GM12878 (cell line): Measurements from ENCODE around the gene DNAH9. TPM values are rescaled to one million over a fixed set of nuclear protein-coding genes. Genes with fewer than 3 reads are reported as not detected.

ENCODE experiments used
- ATAC-seq: fragments of 200-7000 bp; cut with Tn5 transposase; 3 replicates; pipeline ENCODE4 v1.9.1; 2020; ENCODE audit warnings: mild to moderate bottlenecking, moderate library complexity
- BruUV-seq: library from RNA; stranded (reverse); fragments of 400-500 nt; replicated peaks from 2 replicates; lab custom pipeline; 2021; lab: Mats Ljungman, UMichigan
- CTCF ChIA-PET: fragments of 300-600 bp; sonication (Branson Sonifier 250); formaldehyde crosslinking; extraction: SDS; loops from one replicate; lab custom pipeline; 2021; ENCODE audit warnings: inconsistent platforms; lab: Yijun Ruan, JAX
- POLR2A ChIA-PET: fragments of 350-600 bp; formaldehyde crosslinking; extraction: SDS; loops from one replicate; lab custom pipeline; 2021; ENCODE audit warnings: inconsistent platforms; lab: Charles Lee
- RAD21 ChIA-PET: fragments of 300-600 bp; sonication (Branson Sonifier 250); formaldehyde crosslinking; loops from one replicate; lab custom pipeline; 2023; ENCODE audit warnings: antibody characterized with exemption; ENCODE audit not compliant: unreplicated experiment; lab: Charles Lee
- SMC1A ChIA-PET: fragments of 300-600 bp; sonication (Branson Sonifier 250); formaldehyde crosslinking; loops from one replicate; lab custom pipeline; 2023; ENCODE audit not compliant: unreplicated experiment, uncharacterized antibody; lab: Charles Lee
- DNase-seq: peaks from one replicate; pipeline ENCODE4 v3.0.0-alpha.2; 2011; ENCODE audit warnings: low read depth, low spot score
- FAIRE-seq: peaks from 3 replicates; lab custom pipeline; 2011; peaks lifted over from hg19 to GRCh38; lab: Jason Lieb, UNC
- H2AFZ ChIP-seq: 2 replicates; pipeline ENCODE4 v1.6.0; 2011; ENCODE audit warnings: low read depth, low read length, control low read depth; ENCODE audit not compliant: control insufficient read depth
- H3K27ac ChIP-seq: 2 replicates; pipeline ENCODE4 v1.5.1; 2011; ENCODE audit warnings: control low read depth; ENCODE audit not compliant: control insufficient read depth, insufficient read depth
- H3K27me3 ChIP-seq, 2 experiments: replicated peaks in 1 of 2; 2 replicates each; pipeline versions ENCODE4 v1.6.0 to v1.6.1; 2011; ENCODE audit warnings: low read length in 1 of 2; ENCODE audit not compliant: control insufficient read depth in 2 of 2, insufficient read depth in 2 of 2
- H3K36me3 ChIP-seq, 2 experiments: 2 replicates each; pipeline ENCODE4 v1.5.1; 2011; ENCODE audit warnings: low read length in 1 of 2; ENCODE audit not compliant: control insufficient read depth in 2 of 2, insufficient read depth in 2 of 2
- H3K4me1 ChIP-seq: 2 replicates; pipeline ENCODE4 v1.6.1; 2011; ENCODE audit warnings: mild to moderate bottlenecking, low read length, moderate library complexity, mixed read lengths; ENCODE audit not compliant: control insufficient read depth, insufficient read depth
- H3K4me2 ChIP-seq: 2 replicates; pipeline ENCODE4 v1.6.0; 2011; ENCODE audit warnings: control low read depth; ENCODE audit not compliant: control insufficient read depth, insufficient read depth
- H3K4me3 ChIP-seq: fragments of 200-600 bp; sonication (generic); 2 replicates; pipeline ENCODE4 v1.5.1; 2016
- H3K79me2 ChIP-seq: 2 replicates; pipeline ENCODE4 v1.6.0; 2011; ENCODE audit warnings: low read length; ENCODE audit not compliant: control insufficient read depth, insufficient read depth
- H3K9ac ChIP-seq: 2 replicates; pipeline ENCODE4 v1.8.0; 2011; ENCODE audit warnings: low read length, control low read depth, mixed read lengths; ENCODE audit not compliant: control insufficient read depth, insufficient read depth
- H3K9me3 ChIP-seq: replicated peaks from 3 replicates; pipeline ENCODE4 v1.5.1; 2011; ENCODE audit warnings: mild to moderate bottlenecking, low read length; ENCODE audit not compliant: control insufficient read depth, insufficient read depth
- H4K20me1 ChIP-seq: 2 replicates; pipeline ENCODE4 v1.6.0; 2011; ENCODE audit not compliant: control insufficient read depth, insufficient read depth
- CREM ChIP-seq: IDR thresholded peaks from 2 replicates; pipeline ENCODE4 v1.6.1; 2014; ENCODE audit warnings: antibody characterized with exemption, low read depth
- DPF2 ChIP-seq: fragments of 450-650 bp; IDR thresholded peaks from 2 replicates; pipeline ENCODE4 v1.6.1; 2017; ENCODE audit warnings: mild to moderate bottlenecking
- HDAC2 ChIP-seq: fragments of 200-600 bp; sonication (generic); IDR thresholded peaks from 2 replicates; pipeline ENCODE4 v1.6.1; 2017
- IKZF2 ChIP-seq, 2 experiments: fragments of 450-650 bp; IDR thresholded peaks; 2 replicates each; pipeline ENCODE4 v1.6.1; 2017; ENCODE audit warnings: mild to moderate bottlenecking in 2 of 2, moderate library complexity in 2 of 2
- MYB ChIP-seq: fragments of 150-350 bp; IDR thresholded peaks from 2 replicates; pipeline ENCODE4 v1.6.1; 2014; ENCODE audit warnings: mild to moderate bottlenecking, low read depth, low read length, borderline replicate concordance
- NFYA ChIP-seq: IDR thresholded peaks from 2 replicates; pipeline ENCODE4 v1.6.1; 2011; ENCODE audit warnings: low read depth, mild to moderate bottlenecking, low read length, improper control_type of control experiment, borderline replicate concordance
- PAX8 ChIP-seq: fragments of 450-650 bp; IDR thresholded peaks from 2 replicates; pipeline ENCODE4 v1.6.1; 2017; ENCODE audit warnings: mild to moderate bottlenecking, moderate library complexity
- RELB ChIP-seq: fragments of 450-650 bp; IDR thresholded peaks from 2 replicates; pipeline ENCODE4 v1.6.1; 2017; ENCODE audit warnings: low read depth, mild to moderate bottlenecking, moderate library complexity
- SIN3A ChIP-seq: IDR thresholded peaks from 2 replicates; pipeline ENCODE4 v1.6.1; 2012; ENCODE audit warnings: low read depth, low read length, improper control_type of control experiment
- SMC3 ChIP-seq: IDR thresholded peaks from 2 replicates; pipeline ENCODE4 v1.6.1; 2011; ENCODE audit warnings: low read length, improper control_type of control experiment, borderline replicate concordance
- SPI1 ChIP-seq: IDR thresholded peaks from 2 replicates; pipeline ENCODE4 v1.6.1; 2011; ENCODE audit warnings: low read depth, mild to moderate bottlenecking, low read length, moderate library complexity, borderline replicate concordance; ENCODE audit not compliant: insufficient read depth
- SUPT20H ChIP-seq: IDR thresholded peaks from 2 replicates; pipeline ENCODE4 v1.6.1; 2011; ENCODE audit warnings: low read depth, mild to moderate bottlenecking, low read length, moderate library complexity, borderline replicate concordance; ENCODE audit not compliant: control insufficient read depth
- TBL1XR1 ChIP-seq: IDR thresholded peaks from 2 replicates; pipeline ENCODE4 v1.6.1; 2012; ENCODE audit warnings: low read depth, low read length, improper control_type of control experiment
- ZNF384 ChIP-seq: IDR thresholded peaks from 2 replicates; pipeline ENCODE4 v1.6.1; 2012; ENCODE audit warnings: low read depth, mild to moderate bottlenecking, low read length, improper control_type of control experiment, borderline replicate concordance
- ZNF592 ChIP-seq: fragments of 450-650 bp; IDR thresholded peaks from 2 replicates; pipeline ENCODE4 v1.6.1; 2017; ENCODE audit warnings: mild to moderate bottlenecking, moderate library complexity
- WGBS: methylation state at CpG from one replicate; pipeline ENCODE4 v1.1.6; 2016; ENCODE audit warnings: low lambda C conversion rate; ENCODE audit not compliant: insufficient replicate concordance, insufficient coverage; ENCODE audit errors: missing lambda C conversion rate; 5-methylcytosine and 5-hydroxymethylcytosine counted together
- in situ Hi-C: fragments of 300-500 bp; cut with MboI; formaldehyde crosslinking; loops from 9 replicates; pipeline ENCODE4 v1.14.3; 2018; ENCODE audit warnings: mixed read lengths
- intact Hi-C: fragments of 100-400 bp; cut with micrococcal nuclease; formaldehyde crosslinking; loops from one replicate; pipeline ENCODE4 v1.14.2; 2022; ENCODE audit not compliant: unreplicated experiment
- polyA plus RNA-seq, 11 experiments: library from polyadenylated mRNA; depleted of rRNA in 4 of 11; unstranded in 6 of 11; stranded (reverse) in 5 of 11; fragments of >200 nt; fragmentation: Nextera tagmentation in 4 of 11; fragmentation: Illumina TruSeq in 1 of 11; extraction: Ambion mirVana in 4 of 11; extraction: Trizol in 1 of 11; gene quantifications; 1 replicate in 1 of 11; 2 replicates in 10 of 11; pipeline versions ENCODE4 v1.2.1 to v1.2.3, GENCODE V29; 2011 to 2016; ENCODE audit warnings: inconsistent platforms in 2 of 11, missing spikeins in 2 of 11, low read depth in 1 of 11
- total RNA-seq, 4 experiments: library from RNA; depleted of rRNA in 3 of 4; stranded (reverse); fragments of >200 nt in 3 of 4; fragmentation: Illumina TruSeq in 1 of 4; extraction: Trizol in 1 of 4; gene quantifications; 2 replicates each; pipeline versions ENCODE4 v1.2.1 to v1.2.3, GENCODE V29; 2013 to 2021
- TF ChIP-seq, protein P1 (sequence below): IDR thresholded peaks from 2 replicates; pipeline ENCODE4 v1.6.1; 2012; ENCODE audit warnings: low read depth, low read length, improper control_type of control experiment

Gene DNAH9
- total and polyA plus RNA-seq, 10 of the 15 experiments (the other 5 are each of a cell fraction or from before 2014, with no cell fraction given) = 0.10 to 0.40 (median 0.19) TPM; not detected in 7

DNA sequence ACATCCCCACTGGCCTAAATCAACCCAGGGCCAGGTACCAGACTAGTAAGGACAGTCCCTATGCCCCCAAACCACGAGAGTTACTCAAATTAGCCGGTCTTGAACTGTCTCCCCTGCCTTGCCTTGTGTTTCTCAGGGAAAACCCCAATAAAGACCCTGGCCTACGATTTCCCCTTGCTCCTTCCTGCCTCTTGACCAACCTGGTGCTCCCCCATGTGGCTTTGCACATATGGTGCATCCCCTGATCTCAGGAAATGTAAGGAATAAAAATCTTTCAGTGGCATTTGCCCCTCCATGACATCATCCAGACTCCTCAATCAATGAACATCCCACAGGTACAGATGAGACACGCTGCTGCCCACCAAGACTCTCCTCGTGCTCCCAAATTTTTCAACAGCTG is 311.1 kb downstream of the DNAH9 start (continued):
- no peak for TF ChIP-seq RELB
- TF ChIP-seq NFYA = no peak
- no peak for TF ChIP-seq PAX8
- no peak for TF ChIP-seq SUPT20H
- TF ChIP-seq, protein P1, sequence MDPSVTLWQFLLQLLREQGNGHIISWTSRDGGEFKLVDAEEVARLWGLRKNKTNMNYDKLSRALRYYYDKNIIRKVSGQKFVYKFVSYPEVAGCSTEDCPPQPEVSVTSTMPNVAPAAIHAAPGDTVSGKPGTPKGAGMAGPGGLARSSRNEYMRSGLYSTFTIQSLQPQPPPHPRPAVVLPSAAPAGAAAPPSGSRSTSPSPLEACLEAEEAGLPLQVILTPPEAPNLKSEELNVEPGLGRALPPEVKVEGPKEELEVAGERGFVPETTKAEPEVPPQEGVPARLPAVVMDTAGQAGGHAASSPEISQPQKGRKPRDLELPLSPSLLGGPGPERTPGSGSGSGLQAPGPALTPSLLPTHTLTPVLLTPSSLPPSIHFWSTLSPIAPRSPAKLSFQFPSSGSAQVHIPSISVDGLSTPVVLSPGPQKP = no peak

- Histone ChIP-seq H3K4me1 (no peaks in the 10 kb centered on the region), H3K4me2 (no peak overlapping the region), H3K79me2 (no peaks in the 10 kb centered on the region), H3K27ac (no peak overlapping the region), H2AFZ (no peak overlapping the region), H3K27me3 (no peaks in the 10 kb centered on the region), H3K4me3 (no peak overlapping the region), H4K20me1 (no peaks in the 10 kb centered on the region), H3K9ac (no peak overlapping the region), H3K9me3 (no peaks in the 10 kb centered on the region; the same call in 2 of the 3 replicates), H3K36me3 (no peaks in the 10 kb centered on the region)
- ATAC-seq (no peak), FAIRE-seq (no peak), DNase-seq (no peak)
- BruUV-seq = no TSS peak
- POLR2A ChIA-PET = no interaction called here
- SMC1A ChIA-PET = no interaction called here
- WGBS = 3% methylated on average over 2 of the region's 2 CpGs
- TF ChIP-seq HDAC2 = no peak
- no peak for TF ChIP-seq SIN3A
- no peak for TF ChIP-seq SPI1
- no peak for TF ChIP-seq MYB
- TF ChIP-seq, protein P1 = no peak
- no peak for TF ChIP-seq ZNF592
- TF ChIP-seq SMC3 = no peak
- no peak for TF ChIP-seq IKZF2 (IDR thresholded peaks at IDR 0.05)
- no peak for TF ChIP-seq ZNF384
- TF ChIP-seq CREM = no peak
- TF ChIP-seq DPF2 = no peak
- TF ChIP-seq TBL1XR1 = no peak
- intact Hi-C loops = no loop called here
- RAD21 ChIA-PET = no interaction called here
- in situ Hi-C loops = no loop called here
- CTCF ChIA-PET = no interaction called here
Observed at GRCh38 chr17:11916091-11916490, 317.8 kb downstream of the DNAH9 start.
